Measurements from ENCODE around the gene SLC25A48.

Gene SLC25A48

GRCh38 chr5:135874461-135874860 lies 40.0 kb downstream of the SLC25A48 start:
- no peak overlapping the region for H3K9ac ChIP-seq (ENCODE audit: low read depth, low read length)
- no peaks in the 10 kb centered on the region for H3K4me1 ChIP-seq (ENCODE audit: insufficient read depth, low read length)
- 86% methylated on average over 3 of the region's 3 CpGs for WGBS

DNA sequence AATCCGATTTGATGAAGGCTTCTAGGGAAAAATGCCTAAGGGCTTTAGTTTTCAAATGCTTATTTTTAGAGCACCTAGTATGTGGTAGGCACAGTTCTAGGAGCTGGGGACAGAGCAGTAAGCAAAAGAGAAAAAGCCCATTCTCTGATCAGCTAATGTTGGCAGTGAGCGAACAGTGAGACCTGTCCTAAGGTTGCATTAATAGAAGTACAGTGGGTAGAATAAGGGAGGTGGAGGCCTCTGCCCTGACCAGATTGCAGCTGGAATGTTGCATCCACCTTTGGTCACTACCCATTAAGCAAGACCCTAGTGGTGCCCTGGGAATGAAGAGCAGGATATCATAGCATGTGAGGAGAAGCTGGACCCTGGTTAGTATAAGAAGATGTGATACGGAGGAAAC lies 41.1 kb downstream of the SLC25A48 start:
- Histone ChIP-seq H3K9ac (ENCODE audit: low read depth, low read length) (no peak overlapping the region), H3K27ac (ENCODE audit: low read depth, low read length) (no peak overlapping the region), H3K27me3 (ENCODE audit: insufficient read depth, low read length) (no peaks in the 10 kb centered on the region), H3K9me3 (ENCODE audit: insufficient read depth, low read depth, low read length) (no peaks in the 10 kb centered on the region), H3K4me1 (ENCODE audit: insufficient read depth, low read length) (no peaks in the 10 kb centered on the region), H3K4me3 (ENCODE audit: low read length) (no peak overlapping the region), H3K36me3 (ENCODE audit: insufficient read depth, low read length) (no peaks in the 10 kb centered on the region)
- 94% methylated on average over 3 of the region's 3 CpGs for WGBS

More at GRCh38 chr5:135874461-135874860, 40.0 kb downstream of the SLC25A48 start:
- Histone ChIP-seq H3K27ac (ENCODE audit: low read depth, low read length) (no peak overlapping the region), H3K27me3 (ENCODE audit: insufficient read depth, low read length) (0 out of 2 replicates have a peak, but pooled peaks cover 2% of the 10 kb centered on the region), H3K4me3 (ENCODE audit: low read length) (no peak overlapping the region), H3K9me3 (ENCODE audit: insufficient read depth, low read depth, low read length) (no peaks in the 10 kb centered on the region), H3K36me3 (ENCODE audit: insufficient read depth, low read length) (no peaks in the 10 kb centered on the region)

DNA sequence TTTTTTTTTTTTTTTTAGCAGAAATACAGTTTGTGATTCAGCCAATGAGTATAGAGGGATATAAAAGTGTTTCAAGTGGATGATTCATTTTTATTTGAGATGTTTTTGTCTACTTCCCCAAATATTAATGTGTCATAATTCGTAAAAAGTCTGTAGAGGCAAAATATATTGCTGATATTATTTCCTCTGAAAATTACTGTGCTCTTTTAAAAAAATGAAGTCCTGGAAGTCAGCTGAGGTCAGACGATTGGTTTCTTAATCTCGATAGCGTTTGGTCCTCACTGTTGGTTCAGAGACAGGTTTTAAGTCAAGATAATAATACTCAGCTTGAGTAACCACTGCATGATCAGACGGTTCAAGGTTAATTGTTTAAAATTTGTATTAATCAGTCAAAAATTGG lies 41.7 kb downstream of the SLC25A48 start:
- H3K36me3 ChIP-seq (ENCODE audit: insufficient read depth, low read length) = no peaks in the 10 kb centered on the region
- H3K27ac ChIP-seq (ENCODE audit: low read depth, low read length) = no peak overlapping the region
- no peaks in the 10 kb centered on the region for H3K4me1 ChIP-seq (ENCODE audit: insufficient read depth, low read length)
- H3K4me3 ChIP-seq (ENCODE audit: low read length) = no peak overlapping the region
- 86% methylated on average over 5 of the region's 5 CpGs for WGBS
- H3K9ac ChIP-seq (ENCODE audit: low read depth, low read length) = no peak overlapping the region
- H3K9me3 ChIP-seq (ENCODE audit: insufficient read depth, low read depth, low read length) = no peaks in the 10 kb centered on the region
- no peaks in the 10 kb centered on the region for H3K27me3 ChIP-seq (ENCODE audit: insufficient read depth, low read length)

DNA sequence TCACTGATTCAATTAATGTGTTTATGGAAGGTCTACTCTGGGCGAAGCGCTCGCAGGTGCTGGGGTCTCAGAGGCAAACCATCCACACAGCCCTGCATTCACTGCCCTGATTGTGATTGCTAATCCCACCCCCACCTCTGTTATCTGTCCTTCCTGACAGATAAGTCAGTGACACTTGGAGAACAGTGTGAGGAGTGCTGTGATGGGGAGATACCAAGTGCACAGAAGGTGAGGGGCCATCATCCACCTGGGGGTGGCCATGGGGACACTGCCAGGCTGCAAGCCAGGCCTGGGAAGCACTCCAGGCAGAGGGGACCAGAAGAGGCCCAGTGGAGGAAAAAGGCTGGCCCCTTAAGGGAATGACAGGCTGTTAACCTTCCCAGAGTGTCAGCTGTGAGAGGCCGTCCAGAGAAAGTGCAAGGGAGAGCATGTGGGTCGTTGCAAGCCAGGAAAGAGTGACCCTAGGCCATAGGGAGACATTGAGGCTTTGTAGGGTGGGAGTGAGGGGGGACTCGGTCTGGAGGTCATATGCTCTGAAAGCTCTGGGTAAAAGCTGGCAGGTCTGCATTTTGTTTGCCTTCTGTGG lies 43.2 kb downstream of the SLC25A48 start:
- WGBS = 86% methylated on average over 6 of the region's 6 CpGs
- H3K9me3 ChIP-seq (ENCODE audit: insufficient read depth, low read depth, low read length) = no peaks in the 10 kb centered on the region
- no peak overlapping the region for H3K4me3 ChIP-seq (ENCODE audit: low read length)
- no peaks in the 10 kb centered on the region for H3K27me3 ChIP-seq (ENCODE audit: insufficient read depth, low read length)
- H3K36me3 ChIP-seq (ENCODE audit: insufficient read depth, low read length) = no peaks in the 10 kb centered on the region
- H3K27ac ChIP-seq (ENCODE audit: low read depth, low read length) = no peak overlapping the region
- no peaks in the 10 kb centered on the region for H3K4me1 ChIP-seq (ENCODE audit: insufficient read depth, low read length)
- H3K9ac ChIP-seq (ENCODE audit: low read depth, low read length) = no peak overlapping the region

GRCh38 chr5:135878156-135878620 lies 43.7 kb downstream of the SLC25A48 start:
- H3K4me1 ChIP-seq (ENCODE audit: insufficient read depth, low read length) = no peaks in the 10 kb centered on the region
- no peaks in the 10 kb centered on the region for H3K9me3 ChIP-seq (ENCODE audit: insufficient read depth, low read depth, low read length)
- no peak overlapping the region for H3K27ac ChIP-seq (ENCODE audit: low read depth, low read length)
- H3K27me3 ChIP-seq (ENCODE audit: insufficient read depth, low read length) = no peaks in the 10 kb centered on the region
- WGBS = 91% methylated on average over 4 of the region's 4 CpGs
- H3K4me3 ChIP-seq (ENCODE audit: low read length) = no peak overlapping the region
- H3K9ac ChIP-seq (ENCODE audit: low read depth, low read length) = no peak overlapping the region
- H3K36me3 ChIP-seq (ENCODE audit: insufficient read depth, low read length) = no peaks in the 10 kb centered on the region

DNA sequence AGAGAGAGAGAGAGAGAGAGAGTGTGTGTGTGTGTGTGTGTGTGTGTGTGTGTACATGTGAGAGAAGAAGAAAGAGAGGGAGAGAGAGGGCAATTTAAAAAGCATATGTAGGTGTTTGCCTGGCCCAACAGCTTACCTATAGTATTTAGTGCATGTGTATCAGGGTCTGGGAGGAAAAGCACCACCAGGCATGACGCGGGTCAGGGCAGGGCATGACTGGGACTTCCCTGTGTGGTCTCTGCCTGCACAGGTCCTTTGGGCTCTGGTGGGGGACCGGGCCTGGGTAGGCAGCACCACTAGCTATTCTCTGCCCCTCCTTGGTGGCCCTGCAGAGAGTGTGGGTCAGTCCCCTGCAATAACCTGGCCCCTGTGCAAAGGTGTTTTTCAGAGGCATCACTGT lies 45.1 kb downstream of the SLC25A48 start:
- Histone ChIP-seq H3K9me3 (ENCODE audit: insufficient read depth, low read depth, low read length) (no peaks in the 10 kb centered on the region), H3K36me3 (ENCODE audit: insufficient read depth, low read length) (no peaks in the 10 kb centered on the region), H3K27me3 (ENCODE audit: insufficient read depth, low read length) (no peaks in the 10 kb centered on the region), H3K4me1 (ENCODE audit: insufficient read depth, low read length) (no peaks in the 10 kb centered on the region), H3K27ac (ENCODE audit: low read depth, low read length) (no peak overlapping the region), H3K9ac (ENCODE audit: low read depth, low read length) (no peak overlapping the region), H3K4me3 (ENCODE audit: low read length) (no peak overlapping the region)
- 96% methylated on average over 3 of the region's 3 CpGs for WGBS

- Histone ChIP-seq H3K27me3 (ENCODE audit: insufficient read depth, low read length) (no peaks in the 10 kb centered on the region), H3K36me3 (ENCODE audit: insufficient read depth, low read length) (no peaks in the 10 kb centered on the region), H3K4me1 (ENCODE audit: insufficient read depth, low read length) (no peaks in the 10 kb centered on the region), H3K27ac (ENCODE audit: low read depth, low read length) (no peak overlapping the region), H3K4me3 (ENCODE audit: low read length) (no peak overlapping the region), H3K9me3 (ENCODE audit: insufficient read depth, low read depth, low read length) (no peaks in the 10 kb centered on the region), H3K9ac (ENCODE audit: low read depth, low read length) (no peak overlapping the region)
- 65% methylated on average over 3 of the region's 3 CpGs for WGBS
Observed at GRCh38 chr5:135880278-135880677, 45.8 kb downstream of the SLC25A48 start.

GRCh38 chr5:135880801-135881200 lies 46.3 kb downstream of the SLC25A48 start:
- no peaks in the 10 kb centered on the region for H3K9me3 ChIP-seq (ENCODE audit: insufficient read depth, low read depth, low read length)
- no peak overlapping the region for H3K9ac ChIP-seq (ENCODE audit: low read depth, low read length)
- 77% methylated on average over 7 of the region's 7 CpGs for WGBS
- H3K4me3 ChIP-seq (ENCODE audit: low read length) = no peak overlapping the region
- H3K27ac ChIP-seq (ENCODE audit: low read depth, low read length) = no peak overlapping the region
- no peaks in the 10 kb centered on the region for H3K36me3 ChIP-seq (ENCODE audit: insufficient read depth, low read length)
- H3K4me1 ChIP-seq (ENCODE audit: insufficient read depth, low read length) = no peaks in the 10 kb centered on the region
- H3K27me3 ChIP-seq (ENCODE audit: insufficient read depth, low read length) = no peaks in the 10 kb centered on the region

- H3K27me3 ChIP-seq (ENCODE audit: insufficient read depth, low read length) = no peaks in the 10 kb centered on the region
- no peaks in the 10 kb centered on the region for H3K9me3 ChIP-seq (ENCODE audit: insufficient read depth, low read depth, low read length)
- H3K9ac ChIP-seq (ENCODE audit: low read depth, low read length) = no peak overlapping the region
- H3K4me1 ChIP-seq (ENCODE audit: insufficient read depth, low read length) = no peaks in the 10 kb centered on the region
- 93% methylated on average over 4 of the region's 4 CpGs for WGBS
- H3K4me3 ChIP-seq (ENCODE audit: low read length) = no peak overlapping the region
- no peak overlapping the region for H3K27ac ChIP-seq (ENCODE audit: low read depth, low read length)
- no peaks in the 10 kb centered on the region for H3K36me3 ChIP-seq (ENCODE audit: insufficient read depth, low read length)
Observed at GRCh38 chr5:135881244-135881643, 46.8 kb downstream of the SLC25A48 start.

DNA sequence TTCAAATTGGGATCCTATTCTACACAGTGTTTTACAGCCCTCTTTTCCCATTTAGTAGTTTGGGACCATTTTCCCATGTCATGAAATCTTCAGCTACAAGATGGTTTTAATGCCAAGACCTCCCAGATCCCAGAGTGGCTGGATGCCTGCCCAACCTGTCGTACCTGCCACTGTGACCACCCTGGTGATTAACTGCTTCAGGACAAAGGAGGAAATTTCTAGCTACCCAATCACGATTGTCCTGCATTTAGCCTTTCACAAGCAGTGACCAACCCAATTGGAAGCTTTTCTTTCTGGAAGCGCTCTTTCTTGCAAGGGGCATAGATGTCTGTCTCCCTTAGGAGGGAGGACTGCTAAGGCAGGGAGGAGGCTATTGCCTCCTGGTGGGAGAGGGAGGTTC lies 47.4 kb downstream of the SLC25A48 start:
- 89% methylated on average over 3 of the region's 3 CpGs for WGBS

DNA sequence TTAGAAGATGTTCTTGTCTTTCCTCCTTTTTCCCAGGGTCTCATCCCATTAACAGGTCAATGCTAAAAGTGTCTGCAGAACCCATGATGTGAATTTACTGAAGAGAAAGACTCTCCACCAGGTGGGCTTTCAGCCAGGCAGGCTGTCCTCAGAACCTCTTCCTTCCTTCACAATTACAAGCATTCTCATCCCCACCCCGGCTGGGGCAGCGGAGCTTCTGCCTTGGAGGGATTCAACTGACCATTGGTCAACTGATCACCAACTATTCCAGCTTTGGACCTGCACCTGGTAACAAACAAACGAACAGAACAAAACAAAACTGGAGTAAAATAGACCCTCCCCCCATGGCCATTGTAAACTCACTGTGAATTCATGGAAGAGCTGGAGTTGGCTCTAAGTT lies 48.6 kb downstream of the SLC25A48 start:
- Histone ChIP-seq H3K9me3 (ENCODE audit: insufficient read depth, low read depth, low read length) (no peaks in the 10 kb centered on the region), H3K27me3 (ENCODE audit: insufficient read depth, low read length) (peaks cover 6% of the 10 kb centered on the region; the same call in 1 of the 2 replicates), H3K4me3 (ENCODE audit: low read length) (no peak overlapping the region), H3K4me1 (ENCODE audit: insufficient read depth, low read length) (no peaks in the 10 kb centered on the region), H3K9ac (ENCODE audit: low read depth, low read length) (no peak overlapping the region), H3K27ac (ENCODE audit: low read depth, low read length) (no peak overlapping the region), H3K36me3 (ENCODE audit: insufficient read depth, low read length) (no peaks in the 10 kb centered on the region)
- WGBS = 82% methylated on average over 3 of the region's 3 CpGs

More for the DNA sequence above, 47.4 kb downstream of the SLC25A48 start:
- Histone ChIP-seq H3K9me3 (ENCODE audit: insufficient read depth, low read depth, low read length) (no peaks in the 10 kb centered on the region), H3K4me3 (ENCODE audit: low read length) (no peak overlapping the region), H3K36me3 (ENCODE audit: insufficient read depth, low read length) (no peaks in the 10 kb centered on the region), H3K4me1 (ENCODE audit: insufficient read depth, low read length) (no peaks in the 10 kb centered on the region), H3K9ac (ENCODE audit: low read depth, low read length) (no peak overlapping the region), H3K27me3 (ENCODE audit: insufficient read depth, low read length) (no peaks in the 10 kb centered on the region), H3K27ac (ENCODE audit: low read depth, low read length) (no peak overlapping the region)

DNA sequence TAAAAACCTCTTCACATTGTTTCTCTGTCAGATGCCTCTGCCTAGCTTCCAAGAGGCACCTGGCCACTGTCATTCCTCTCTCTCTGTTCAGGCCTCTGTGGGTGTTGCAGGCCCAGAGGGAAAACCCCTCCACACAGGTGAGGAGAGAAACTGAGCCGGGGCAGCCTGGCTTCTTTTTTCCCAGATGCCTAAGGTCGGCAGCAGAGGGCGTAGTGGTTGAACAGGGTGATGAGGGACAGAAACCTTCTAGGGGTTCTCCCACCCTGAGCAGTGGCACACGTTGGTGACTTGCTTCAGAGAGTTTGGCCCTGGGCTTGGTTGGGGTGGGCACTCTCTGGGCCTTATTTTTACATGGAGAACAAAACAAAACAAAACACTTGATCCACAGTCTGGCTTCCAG lies 49.0 kb downstream of the SLC25A48 start:
- Histone ChIP-seq H3K27ac (ENCODE audit: low read depth, low read length) (no peak overlapping the region), H3K9ac (ENCODE audit: low read depth, low read length) (no peak overlapping the region), H3K4me3 (ENCODE audit: low read length) (no peak overlapping the region), H3K9me3 (ENCODE audit: insufficient read depth, low read depth, low read length) (no peaks in the 10 kb centered on the region), H3K36me3 (ENCODE audit: insufficient read depth, low read length) (no peaks in the 10 kb centered on the region), H3K27me3 (ENCODE audit: insufficient read depth, low read length) (peaks cover 8% of the 10 kb centered on the region), H3K4me1 (ENCODE audit: insufficient read depth, low read length) (peaks cover 2% of the 10 kb centered on the region; the same call in 1 of the 2 replicates)
- 71% methylated on average over 4 of the region's 4 CpGs for WGBS
